HEK293T (cell line): ENCODE results near the gene TRPC6.
"Not testable (repeated sequence)": the region's sequence is repeated elsewhere in the genome, so short reads cannot be mapped to it uniquely, and the experiment has no call there.

Source experiments
- CTCF ChIA-PET: fragments of 350-600 bp; formaldehyde crosslinking; extraction: SDS; loops from one replicate; lab custom pipeline; 2021; ENCODE audit warnings: antibody characterized with exemption, inconsistent platforms; lab: Yijun Ruan, JAX
- POLR2A ChIA-PET: fragments of 350-600 bp; formaldehyde crosslinking; extraction: SDS; loops from one replicate; lab custom pipeline; 2020; ENCODE audit warnings: antibody characterized with exemption, inconsistent platforms; lab: Yijun Ruan, JAX
- DNase-seq: peaks from one replicate; pipeline ENCODE4 v3.0.0; 2012; ENCODE audit warnings: mixed read lengths; ENCODE audit errors: extremely low spot score
- ARNT ChIP-seq: fragments of 450-650 bp; IDR thresholded peaks from 2 replicates; pipeline ENCODE4 v1.6.1; 2017; ENCODE audit warnings: mild to moderate bottlenecking
- BHLHE40 ChIP-seq: fragments of 450-650 bp; IDR thresholded peaks from 2 replicates; pipeline ENCODE4 v1.6.1; 2016; ENCODE audit warnings: mild to moderate bottlenecking, moderate library complexity, borderline replicate concordance
- CTBP1 ChIP-seq: fragments of 450-650 bp; IDR thresholded peaks from 2 replicates; pipeline ENCODE4 v1.6.1; 2016; ENCODE audit warnings: borderline replicate concordance
- ELF4 ChIP-seq: fragments of 450-650 bp; IDR thresholded peaks from 2 replicates; pipeline ENCODE4 v1.6.1; 2017; ENCODE audit warnings: antibody characterized with exemption
- FOXA1 ChIP-seq: fragments of 450-650 bp; IDR thresholded peaks from 2 replicates; pipeline ENCODE4 v1.6.1; 2016; ENCODE audit warnings: mild to moderate bottlenecking
- FOXK2 ChIP-seq: fragments of 450-650 bp; IDR thresholded peaks from 2 replicates; pipeline ENCODE4 v1.6.1; 2016; ENCODE audit warnings: mild to moderate bottlenecking
- FOXM1 ChIP-seq: fragments of 450-650 bp; IDR thresholded peaks from 2 replicates; pipeline ENCODE4 v1.6.1; 2017; ENCODE audit warnings: mild to moderate bottlenecking, borderline replicate concordance
- HDGF ChIP-seq: fragments of 450-650 bp; IDR thresholded peaks from 2 replicates; pipeline ENCODE4 v1.6.1; 2017; ENCODE audit warnings: antibody characterized with exemption, borderline replicate concordance
- L3MBTL2 ChIP-seq: fragments of 450-650 bp; conservative IDR thresholded peaks from 2 replicates; pipeline ENCODE4 v1.6.1; 2016; ENCODE audit warnings: mild to moderate bottlenecking
- LEF1 ChIP-seq: fragments of 450-650 bp; IDR thresholded peaks from 2 replicates; pipeline ENCODE4 v1.6.1; 2017; ENCODE audit warnings: mild to moderate bottlenecking, borderline replicate concordance
- NFRKB ChIP-seq: fragments of 450-650 bp; IDR thresholded peaks from 2 replicates; pipeline ENCODE4 v1.6.1; 2016; ENCODE audit warnings: mild to moderate bottlenecking, moderate library complexity
- PKNOX1 ChIP-seq: fragments of 450-650 bp; IDR thresholded peaks from 2 replicates; pipeline ENCODE4 v1.6.1; 2016
- SP1 ChIP-seq: fragments of 450-650 bp; IDR thresholded peaks from 2 replicates; pipeline ENCODE4 v1.6.1; 2017
- SUZ12 ChIP-seq: fragments of 450-650 bp; IDR thresholded peaks from 2 replicates; pipeline ENCODE4 v1.6.1; 2016; ENCODE audit warnings: mild to moderate bottlenecking
- TARDBP ChIP-seq: fragments of 450-650 bp; IDR thresholded peaks from 2 replicates; pipeline ENCODE4 v1.6.1; 2016
- ZNF384 ChIP-seq: fragments of 450-650 bp; IDR thresholded peaks from 2 replicates; pipeline ENCODE4 v1.6.1; 2016

Gene TRPC6

GRCh38 chr11:101474666-101475065 lies 109.1 kb downstream of the TRPC6 start:
- DNase-seq, result no peak
- ChIA-PET POLR2A (no interaction called here), CTCF (interaction anchor here (0.6 kb wide), 1 partner anchor 256 kb away, joined by 3 read pairs; no protein-coding TSS in a partner anchor)
- TF ChIP-seq SUZ12 (no peak), FOXK2 (no peak), ELF4 (no peak)

GRCh38 chr11:101470881-101471520 lies 112.8 kb downstream of the TRPC6 start:
- no peak for DNase-seq
- TF ChIP-seq PKNOX1, result no peak
- no peak for TF ChIP-seq SP1
- no peak for TF ChIP-seq SUZ12
- POLR2A ChIA-PET, result no interaction called here
- CTCF ChIA-PET, result no interaction called here

- CTCF ChIA-PET, result interaction anchor here (0.5 kb wide), 1 partner anchor 1725 kb away, joined by 7 read pairs; no protein-coding TSS in a partner anchor
- POLR2A ChIA-PET, result no interaction called here
Observed at GRCh38 chr11:101470419-101470818, 113.4 kb downstream of the TRPC6 start.

GRCh38 chr11:101466352-101466751 lies 117.5 kb downstream of the TRPC6 start:
- CTCF ChIA-PET, result no interaction called here

More at GRCh38 chr11:101470419-101470818, 113.4 kb downstream of the TRPC6 start:
- no peak for DNase-seq
- TF ChIP-seq ZNF384, result no peak
- TF ChIP-seq L3MBTL2, result no peak
- no peak for TF ChIP-seq NFRKB
- TF ChIP-seq SP1, result no peak
- TF ChIP-seq LEF1, result no peak
- no peak for TF ChIP-seq ELF4
- TF ChIP-seq FOXM1, result no peak
- TF ChIP-seq PKNOX1, result no peak
- no peak for TF ChIP-seq FOXK2

GRCh38 chr11:101464388-101464787 lies 119.4 kb downstream of the TRPC6 start:
- CTCF ChIA-PET, POLR2A ChIA-PET, DNase-seq: not testable (repeated sequence)

More at GRCh38 chr11:101466352-101466751, 117.5 kb downstream of the TRPC6 start:
- POLR2A ChIA-PET, result no interaction called here
- no peak for TF ChIP-seq L3MBTL2
- no peak for TF ChIP-seq TARDBP
- no peak for TF ChIP-seq ZNF384
- TF ChIP-seq FOXM1, result no peak
- TF ChIP-seq SP1, result no peak
- no peak for TF ChIP-seq CTBP1
- DNase-seq, result no peak

- ChIA-PET POLR2A (no interaction called here), CTCF (interaction anchor here (1.0 kb wide), 1 partner anchor 388 kb away, joined by 3 read pairs; no protein-coding TSS in a partner anchor)
- no peak for DNase-seq
- TF ChIP-seq ARNT, result no peak
- TF ChIP-seq LEF1, result no peak
- TF ChIP-seq CTBP1, result no peak
- no peak for TF ChIP-seq ELF4
- no peak for TF ChIP-seq L3MBTL2
- TF ChIP-seq BHLHE40, result no peak
- TF ChIP-seq NFRKB, result no peak
- TF ChIP-seq FOXK2, result no peak
- TF ChIP-seq HDGF, result no peak
- TF ChIP-seq PKNOX1, result no peak
- no peak for TF ChIP-seq SUZ12
- no peak for TF ChIP-seq FOXM1
- no peak for TF ChIP-seq FOXA1
- TF ChIP-seq ZNF384, result no peak
- TF ChIP-seq TARDBP, result no peak
- no peak for TF ChIP-seq SP1
Observed at GRCh38 chr11:101459020-101459419, 124.8 kb downstream of the TRPC6 start.

GRCh38 chr11:101458161-101458560 lies 125.6 kb downstream of the TRPC6 start:
- CTCF ChIA-PET, result no interaction called here
- DNase-seq, result no peak
- no peak for TF ChIP-seq LEF1
- TF ChIP-seq ZNF384, result no peak
- TF ChIP-seq HDGF, result no peak
- TF ChIP-seq ARNT, result no peak
- no peak for TF ChIP-seq NFRKB
- TF ChIP-seq FOXM1, result no peak
- TF ChIP-seq SUZ12, result no peak
- no peak for TF ChIP-seq TARDBP
- TF ChIP-seq BHLHE40, result no peak
- no peak for TF ChIP-seq CTBP1
- TF ChIP-seq L3MBTL2, result no peak
- no peak for TF ChIP-seq PKNOX1
- TF ChIP-seq ELF4, result no peak
- TF ChIP-seq SP1, result no peak
- no peak for TF ChIP-seq FOXA1
- POLR2A ChIA-PET, result no interaction called here
